Stimulated activated CD4-positive, alpha-beta T cell treated with anti-CD3 and anti-CD28 coated beads, Interleukin-4, amount 100 ng/mL, for 48 hours (primary cell): ENCODE results near the gene NEU2.
A peak's percentile ranks its signal among the peaks of the same experiment; 100 is the strongest.
"Not testable (repeated sequence)": the region's sequence is repeated elsewhere in the genome, so short reads cannot be mapped to it uniquely, and the experiment has no call there.

Experiments used
- DNase-seq, 2 donors: peaks; one replicate each; pipeline ENCODE4 v3.0.0-alpha.2; 2020; ENCODE audit warnings: low read depth in 2 of 2

Gene NEU2

GRCh38 chr2:233034091-233034882, 1.8 kb downstream of the NEU2 start:
- no peak for DNase-seq

DNA sequence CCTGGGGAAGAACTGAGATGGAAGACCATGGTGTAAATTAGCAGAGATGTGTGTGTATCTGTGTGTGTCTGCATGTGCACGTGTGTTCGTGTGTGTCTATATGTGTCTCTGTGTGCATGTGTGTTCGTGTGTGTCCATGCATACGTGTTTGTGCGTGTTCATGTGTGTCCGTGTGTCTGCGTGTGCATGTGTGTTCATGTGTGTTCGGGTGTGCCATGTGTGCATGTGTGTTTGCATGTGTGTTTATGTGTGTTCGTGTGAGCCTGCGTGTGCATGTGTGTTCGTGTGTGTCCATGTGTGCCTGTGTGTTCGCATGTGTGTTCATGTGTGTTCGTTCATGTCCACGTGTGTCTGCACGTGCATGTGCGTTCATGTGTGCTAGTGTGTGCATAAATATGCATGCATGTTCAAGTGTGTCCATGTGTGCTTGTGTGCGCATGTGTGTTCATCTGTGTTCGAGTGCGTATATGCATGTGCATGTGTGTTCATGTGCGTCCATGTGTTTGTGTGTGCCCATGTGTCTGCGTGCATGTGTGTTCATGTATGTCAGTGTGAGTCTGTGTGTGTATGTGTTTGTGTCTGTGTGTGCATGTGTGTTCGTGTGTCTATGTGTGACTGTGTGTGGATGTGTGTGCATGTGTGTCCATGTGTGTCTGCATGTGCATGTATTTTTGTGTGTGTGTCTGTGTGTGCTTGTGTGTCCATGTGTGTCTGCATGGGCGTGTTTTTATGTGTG, 3.1 kb downstream of the NEU2 start:
- DNase-seq: no peak

DNA sequence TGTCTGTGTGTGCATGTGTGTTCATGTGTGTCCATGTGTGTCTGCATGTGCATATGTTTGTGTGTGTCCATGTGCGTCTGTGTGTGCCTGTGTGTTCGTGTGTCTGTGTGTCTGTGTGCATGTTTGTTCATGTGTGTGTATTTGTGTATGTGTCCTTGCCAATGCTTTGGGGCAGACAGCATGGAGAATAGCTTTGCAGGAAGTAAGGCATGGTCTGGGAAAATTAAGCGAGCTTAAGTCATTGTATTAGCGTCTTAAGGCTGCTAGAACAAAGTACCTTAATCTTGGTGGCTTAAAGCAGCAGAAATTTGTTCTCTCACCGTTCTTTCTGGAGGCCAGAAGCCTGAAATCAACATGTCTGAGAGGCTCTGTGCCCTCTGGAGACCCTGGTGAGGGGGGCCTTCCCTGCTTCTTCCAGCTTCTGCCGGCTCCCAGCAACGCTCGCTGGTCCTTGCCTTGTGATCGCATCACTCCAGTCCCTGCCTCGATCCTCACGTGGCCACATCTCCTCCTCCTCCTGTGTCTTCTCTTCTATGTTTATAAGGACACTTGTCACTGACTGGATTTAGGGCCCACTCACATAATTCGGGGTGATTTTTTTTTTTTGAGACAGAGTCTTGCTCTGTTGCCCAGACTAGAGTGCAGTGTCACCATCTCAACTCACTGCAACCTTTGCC, 3.8 kb downstream of the NEU2 start:
- DNase-seq: no peak

GRCh38 chr2:233037078-233037477, 4.6 kb downstream of the NEU2 start:
- no peak for DNase-seq

DNA sequence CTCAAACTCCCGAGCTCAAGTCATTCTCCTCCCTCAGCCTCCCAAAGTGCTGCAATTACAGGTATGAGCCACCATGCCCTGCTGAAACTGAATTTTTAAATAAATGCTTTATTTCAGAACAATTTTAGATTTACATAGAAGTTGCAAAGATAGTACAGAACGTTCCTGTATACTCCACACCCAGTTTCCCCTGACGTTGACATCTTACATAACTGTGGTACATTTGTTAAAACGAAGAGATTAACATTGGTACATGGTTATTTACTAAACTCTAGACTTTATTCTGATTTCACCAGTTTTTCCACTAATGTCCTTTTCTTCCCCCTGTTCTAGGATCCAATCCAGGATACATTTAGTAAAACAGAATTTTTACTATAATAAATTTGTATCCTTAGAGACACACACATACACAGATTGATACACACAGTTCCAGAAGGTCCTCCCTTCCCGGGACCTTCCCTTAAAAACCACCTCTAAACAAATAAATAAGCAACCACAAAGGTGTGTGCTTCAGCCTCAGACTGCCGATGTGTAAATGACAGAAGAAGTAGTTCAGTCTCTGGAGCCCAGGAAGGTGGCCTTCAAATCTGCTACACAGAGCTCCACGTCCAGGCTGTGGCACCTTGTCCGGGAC, 6.9 kb downstream of the NEU2 start:
- no peak for DNase-seq

DNA sequence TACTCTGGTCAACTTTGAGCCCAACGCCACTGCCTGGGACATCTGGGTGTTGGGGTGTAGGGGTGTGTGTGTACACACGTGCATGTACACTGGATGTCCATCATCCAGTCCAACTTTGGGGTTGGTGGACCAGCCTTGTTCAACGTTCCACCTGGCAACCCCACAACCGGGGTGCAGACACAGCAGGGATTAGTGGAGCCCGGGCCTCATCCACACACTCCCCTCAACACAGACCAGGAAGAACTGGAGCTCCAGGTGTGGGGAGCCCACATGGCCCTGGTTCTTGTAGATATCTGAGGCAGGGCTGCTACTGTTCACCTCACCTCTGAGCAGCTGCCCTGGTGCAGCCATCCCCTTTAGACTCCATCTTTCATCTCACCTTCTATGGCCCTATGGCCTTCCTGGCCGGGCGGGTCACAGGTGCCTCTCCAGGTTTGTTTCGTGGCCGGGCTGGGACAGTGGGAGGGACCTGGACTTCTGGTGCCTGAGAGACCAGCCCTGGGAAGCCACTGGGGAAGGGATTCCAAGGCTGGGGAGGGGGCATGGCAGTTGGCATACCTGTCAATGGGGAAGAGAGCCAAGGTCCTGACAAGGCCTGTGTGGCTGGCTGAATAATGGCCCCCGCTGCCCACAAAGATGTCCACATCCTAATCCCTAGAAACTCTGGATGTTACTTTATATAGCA, 7.5 kb downstream of the NEU2 start:
- DNase-seq: no peak

DNA sequence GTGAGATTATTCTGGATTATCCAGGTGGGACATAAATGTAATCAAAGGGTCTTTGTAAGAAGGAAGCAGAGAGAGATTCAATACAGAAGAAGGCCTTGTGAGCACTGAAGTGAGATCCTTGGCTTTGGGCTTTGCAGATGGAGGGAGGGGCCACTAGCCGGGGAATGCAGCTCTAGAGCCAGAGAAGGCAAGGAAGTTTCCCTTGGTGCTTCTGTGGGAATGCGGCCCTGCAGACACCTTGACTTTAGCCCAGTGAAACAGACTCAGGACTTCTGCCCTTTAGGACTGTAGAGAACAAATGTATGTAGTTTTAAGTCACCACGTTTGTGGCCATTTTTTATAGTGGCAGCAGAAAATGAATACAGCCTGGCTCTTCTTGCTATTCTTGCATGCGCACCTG, 8.1 kb downstream of the NEU2 start:
- DNase-seq: no peak

GRCh38 chr2:233041722-233042323, 9.4 kb downstream of the NEU2 start:
- DNase-seq: no peak

GRCh38 chr2:233042549-233042948, 10.1 kb downstream of the NEU2 start:
- no peak for DNase-seq

GRCh38 chr2:233044974-233045605, 12.6 kb downstream of the NEU2 start:
- DNase-seq: no peak

- no peak for DNase-seq
Measured at GRCh38 chr2:233047206-233047605, 14.7 kb downstream of the NEU2 start.

GRCh38 chr2:233047667-233048066, 15.2 kb downstream of the NEU2 start:
- no peak for DNase-seq

GRCh38 chr2:233048569-233049193, 16.2 kb downstream of the NEU2 start:
- DNase-seq: no peak

GRCh38 chr2:233049194-233049761, 16.8 kb downstream of the NEU2 start:
- no peak for DNase-seq

GRCh38 chr2:233051241-233052149, 19.0 kb downstream of the NEU2 start:
- DNase-seq: no peak

DNA sequence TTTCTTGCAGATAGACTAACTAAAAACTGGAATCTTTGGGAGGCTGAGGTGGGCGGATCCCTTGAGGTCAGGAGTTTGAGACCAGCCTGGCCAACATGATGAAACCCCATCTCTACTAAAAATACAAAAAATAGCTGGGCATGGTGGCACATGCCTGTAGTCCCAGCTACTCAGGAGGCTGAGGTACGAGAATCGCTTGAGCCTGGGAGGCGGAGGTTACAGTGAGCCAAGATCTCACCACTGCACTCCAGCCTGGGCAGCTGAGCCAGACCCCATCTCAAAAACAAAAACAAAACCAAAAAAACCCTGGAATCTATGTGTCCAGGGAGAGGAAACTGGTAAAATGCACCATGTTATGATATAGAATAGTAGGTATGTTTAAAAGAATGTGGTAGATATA, 20.0 kb downstream of the NEU2 start:
- not testable (repeated sequence) for DNase-seq

DNA sequence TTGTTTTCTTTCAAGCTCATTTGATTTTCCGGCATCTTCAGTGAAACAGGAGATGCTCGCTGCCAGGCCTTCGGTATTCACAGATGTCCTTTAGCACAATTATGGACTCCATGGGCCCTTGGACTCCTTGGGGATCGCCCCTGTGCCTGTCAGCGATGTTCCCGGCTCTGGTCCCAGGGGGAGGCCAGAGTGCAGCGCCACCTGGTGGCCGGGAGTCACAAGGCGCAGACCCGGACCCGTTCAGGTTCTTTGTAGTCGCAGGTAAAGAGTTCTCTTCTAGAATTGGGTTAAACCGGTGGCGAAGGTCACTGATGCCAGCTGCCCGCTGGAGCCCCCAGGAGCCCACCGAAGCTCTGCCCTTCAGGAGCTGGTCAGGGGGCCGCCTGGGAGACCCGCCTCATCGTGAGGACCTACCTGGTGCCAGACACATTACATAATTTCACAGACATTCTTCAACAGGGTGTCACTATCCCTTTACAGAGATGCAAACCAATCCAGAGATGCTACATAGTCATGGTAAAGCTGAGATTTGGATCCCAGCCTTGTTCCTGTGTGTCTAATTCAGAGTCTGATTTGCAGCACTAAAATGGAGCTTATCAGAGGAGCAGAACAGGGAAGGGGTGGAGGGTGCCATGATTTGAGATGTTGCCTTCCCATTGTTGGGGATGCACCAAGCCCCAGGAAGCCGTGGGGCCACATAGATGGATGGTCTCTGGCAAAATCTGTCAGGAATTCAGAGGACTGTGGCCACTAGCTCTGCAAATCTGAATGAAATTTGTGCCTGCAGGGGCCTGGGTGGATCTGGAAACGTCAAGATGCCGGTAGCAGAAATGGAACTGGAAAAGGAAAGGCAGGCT, 21.7 kb downstream of the NEU2 start:
- DNase-seq: peak; percentile 63 to 80

DNA sequence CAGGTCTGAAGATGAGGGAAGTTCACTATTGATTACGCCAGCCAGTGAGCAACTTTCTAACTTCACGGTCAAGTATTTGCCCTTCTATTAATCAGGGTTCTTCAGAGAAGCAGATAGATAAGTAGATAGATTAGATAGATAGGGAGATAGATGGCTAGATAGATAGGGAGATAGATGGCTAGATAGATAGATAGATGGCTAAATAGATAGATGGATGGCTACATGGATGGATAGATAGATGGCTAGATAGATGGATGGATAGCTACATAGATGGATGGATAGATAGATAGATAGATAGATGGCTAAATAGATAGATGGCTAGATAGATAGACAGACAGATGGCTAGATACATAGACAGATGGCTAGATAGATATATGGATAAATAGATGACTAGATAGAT, 22.9 kb downstream of the NEU2 start:
- DNase-seq: no peak
